HCT116 (cell line): ENCODE measurements around the gene XPNPEP1. TPM values are rescaled to one million over a fixed set of nuclear protein-coding genes. Genes with fewer than 3 reads are reported as not detected.

Experiments used
- ATAC-seq: fragments of 200-7000 bp; cut with Tn5 transposase; 2 replicates; pipeline ENCODE4 v1.9.1; 2020; ENCODE audit warnings: mild to moderate bottlenecking, moderate library complexity
- BruUV-seq: library from RNA; stranded (reverse); fragments of 400-500 nt; replicated peaks from 2 replicates; lab custom pipeline; 2021; lab: Mats Ljungman, UMichigan
- CTCF ChIA-PET: fragments of 300-600 bp; sonication (Branson Sonifier 250); formaldehyde crosslinking; loops from one replicate; lab custom pipeline; 2021; ENCODE audit warnings: antibody characterized with exemption; lab: Charles Lee
- POLR2A ChIA-PET: fragments of 300-600, 350-600 bp; sonication (Branson Sonifier 250); formaldehyde crosslinking; loops from one replicate; lab custom pipeline; 2021; ENCODE audit warnings: antibody characterized with exemption; lab: Charles Lee
- RAD21 ChIA-PET, 2 experiments: fragments of 300-600 bp; sonication (Branson Sonifier 250); formaldehyde crosslinking; loops; one replicate each; lab custom pipeline; 2023; ENCODE audit warnings: low total read pairs in 2 of 2; ENCODE audit not compliant: uncharacterized antibody in 2 of 2, unreplicated experiment in 2 of 2, low non-redundant PET in 1 of 2; lab: Charles Lee
- DNase-seq: peaks from one replicate; pipeline ENCODE4 v3.0.0-alpha.2; 2010; ENCODE audit warnings: low read depth, low spot score
- H2AFZ ChIP-seq: fragments of 200-600 bp; shearing (Covaris generic), sonication (generic); 2 replicates; pipeline ENCODE4 v1.6.1; 2017; ENCODE audit warnings: low read depth, mixed run types, mixed read lengths, antibody characterized with exemption, low read length; ENCODE audit not compliant: poor library complexity, severe bottlenecking
- H3K27ac ChIP-seq: 2 replicates; pipeline ENCODE4 v1.5.1; 2012; ENCODE audit warnings: low read depth, low read length
- H3K27me3 ChIP-seq: fragments of 200-600 bp; sonication (generic); 2 replicates; pipeline ENCODE4 v1.6.1; 2016; ENCODE audit warnings: mixed run types, low read length, mixed read lengths; ENCODE audit not compliant: insufficient read depth
- H3K36me3 ChIP-seq, 2 experiments: fragments of 200-500 bp in 1 of 2; fragments of 200-600 bp in 1 of 2; sonication (Bioruptor generic) in 1 of 2; sonication (generic) in 1 of 2; 2 replicates each; pipeline versions ENCODE4 v1.5.1 to v1.6.1; 2014 to 2016; ENCODE audit warnings: low read length in 2 of 2, inconsistent platforms in 1 of 2, mixed read lengths in 1 of 2, mixed run types in 1 of 2; ENCODE audit not compliant: insufficient read depth in 2 of 2, control insufficient read depth in 1 of 2
- H3K4me1 ChIP-seq, 2 experiments: fragments of 200-600 bp in 1 of 2; sonication (generic) in 1 of 2; 2 replicates each; pipeline versions ENCODE4 v1.5.1 to v1.6.1; 2012 to 2017; ENCODE audit warnings: low read length in 2 of 2, inconsistent platforms in 1 of 2, mild to moderate bottlenecking in 1 of 2, mixed read lengths in 1 of 2, mixed run types in 1 of 2, moderate library complexity in 1 of 2; ENCODE audit not compliant: insufficient read depth in 2 of 2, control insufficient read depth in 1 of 2
- H3K4me2 ChIP-seq: fragments of 200-600 bp; sonication (generic); 2 replicates; pipeline ENCODE4 v1.6.1; 2017; ENCODE audit warnings: mixed run types, low read length, mixed read lengths
- H3K4me3 ChIP-seq, 2 experiments: fragments of 200-600 bp in 1 of 2; sonication (generic) in 1 of 2; replicated peaks in 1 of 2; 2 replicates each; pipeline ENCODE4 v1.5.1; 2011 to 2016; ENCODE audit warnings: low read length in 2 of 2, control low read depth in 1 of 2, low read depth in 1 of 2, mild to moderate bottlenecking in 1 of 2, mixed read lengths in 1 of 2, mixed run types in 1 of 2
- H3K79me2 ChIP-seq: fragments of 200-600 bp; sonication (generic); 2 replicates; pipeline ENCODE4 v1.6.1; 2017; ENCODE audit warnings: mild to moderate bottlenecking, mixed run types, low read length, moderate library complexity, mixed read lengths; ENCODE audit not compliant: insufficient read depth
- H3K9ac ChIP-seq: fragments of 200-600 bp; sonication (generic); 2 replicates; pipeline ENCODE4 v1.6.1; 2016; ENCODE audit warnings: low read length, mixed read lengths
- H3K9me2 ChIP-seq: fragments of 200-600 bp; sonication (generic), shearing (Covaris generic); 2 replicates; pipeline ENCODE4 v1.6.1; 2017; ENCODE audit warnings: mixed run types, mild to moderate bottlenecking, moderate library complexity; ENCODE audit not compliant: insufficient read depth
- H3K9me3 ChIP-seq, 2 experiments: fragments of 200-500 bp in 1 of 2; fragments of 200-600 bp in 1 of 2; sonication (Bioruptor generic) in 1 of 2; sonication (generic) in 1 of 2; 2 replicates each; pipeline ENCODE4 v1.6.1; 2014 to 2017; ENCODE audit warnings: low read length in 2 of 2, mixed read lengths in 2 of 2, inconsistent platforms in 1 of 2, low read depth in 1 of 2, mild to moderate bottlenecking in 1 of 2, mixed run types in 1 of 2, moderate library complexity in 1 of 2; ENCODE audit not compliant: control insufficient read depth in 1 of 2, insufficient read depth in 1 of 2
- H4K20me1 ChIP-seq: fragments of 200-600 bp; sonication (generic), shearing (Covaris generic); 2 replicates; pipeline ENCODE4 v1.6.1; 2017; ENCODE audit warnings: mixed run types, mild to moderate bottlenecking, moderate library complexity; ENCODE audit not compliant: insufficient read depth
- ATF3 ChIP-seq: IDR thresholded peaks from 2 replicates; pipeline ENCODE4 v1.6.1; 2012
- CBX3 ChIP-seq: IDR thresholded peaks from 2 replicates; pipeline ENCODE4 v1.6.1; 2012; ENCODE audit warnings: low read depth
- CEBPB ChIP-seq: IDR thresholded peaks from 2 replicates; pipeline ENCODE4 v1.6.1; 2012; ENCODE audit warnings: low read depth
- ELF1 ChIP-seq: IDR thresholded peaks from 2 replicates; pipeline ENCODE4 v1.6.1; 2012; ENCODE audit warnings: low read depth, borderline replicate concordance
- EZH2 ChIP-seq: fragments of 200-600 bp; sonication (generic); IDR thresholded peaks from 2 replicates; pipeline ENCODE4 v1.6.1; 2017; ENCODE audit warnings: antibody characterized with exemption, mixed run types
- EZH2phosphoT487 ChIP-seq: fragments of 200-600 bp; IDR thresholded peaks from 2 replicates; pipeline ENCODE4 v1.6.1; 2018; ENCODE audit warnings: antibody characterized with exemption, borderline replicate concordance
- JUND ChIP-seq: IDR thresholded peaks from 2 replicates; pipeline ENCODE4 v1.6.1; 2012
- POLR2A ChIP-seq: IDR thresholded peaks from 2 replicates; pipeline ENCODE4 v1.7.0; 2011; ENCODE audit warnings: borderline replicate concordance; ENCODE audit not compliant: insufficient read depth, insufficient read length; ENCODE audit errors: extremely low read depth
- POLR2AphosphoS5 ChIP-seq: IDR thresholded peaks from 2 replicates; pipeline ENCODE4 v1.6.1; 2011; ENCODE audit warnings: mild to moderate bottlenecking, low read depth, low read length, moderate library complexity
- RAD21 ChIP-seq: IDR thresholded peaks from 2 replicates; pipeline ENCODE4 v1.6.1; 2012; ENCODE audit warnings: low read depth, mild to moderate bottlenecking
- REST ChIP-seq: IDR thresholded peaks from 2 replicates; pipeline ENCODE4 v1.6.1; 2012; ENCODE audit warnings: low read depth
- SP1 ChIP-seq: IDR thresholded peaks from 2 replicates; pipeline ENCODE4 v1.6.1; 2012; ENCODE audit warnings: low read depth
- SRF ChIP-seq: IDR thresholded peaks from 2 replicates; pipeline ENCODE4 v1.6.1; 2012; ENCODE audit warnings: low read depth
- TCF7L2 ChIP-seq: IDR thresholded peaks from 2 replicates; pipeline ENCODE4 v1.7.0; 2011; ENCODE audit warnings: borderline replicate concordance, inconsistent platforms; ENCODE audit not compliant: insufficient read depth, insufficient read length; ENCODE audit errors: extremely low read depth
- ZNF274 ChIP-seq: fragments of 200-500 bp; sonication (Bioruptor generic); IDR thresholded peaks from 2 replicates; pipeline ENCODE4 v1.6.1; 2014; ENCODE audit warnings: mild to moderate bottlenecking, low read depth, low read length, inconsistent platforms
- intact Hi-C: fragments of 100-400 bp; cut with micrococcal nuclease; formaldehyde crosslinking; loops from 2 replicates; pipeline ENCODE4 v1.10.0; 2022
- total RNA-seq: library from RNA; stranded (reverse); gene quantifications from one replicate; pipeline ENCODE4 v1.2.1, GENCODE V29; 2021; ENCODE audit not compliant: unreplicated experiment

Gene XPNPEP1
- total RNA-seq, 1 experiment from 2014 or later: 87.3 TPM

GRCh38 chr10:109967739-109968088 lies 44.4 kb upstream of the XPNPEP1 start:
- ATAC-seq (no peak), DNase-seq (no peak)
- Histone ChIP-seq H3K79me2 (no peaks in the 10 kb centered on the region), H3K36me3 (no peaks in the 10 kb centered on the region), H3K9me3 (no peaks in the 10 kb centered on the region), H4K20me1 (no peaks in the 10 kb centered on the region), H2AFZ (no peak overlapping the region), H3K4me2 (no peak overlapping the region), H3K9me2 (no peaks in the 10 kb centered on the region), H3K27ac (no peak overlapping the region), H3K4me1 (no peaks in the 10 kb centered on the region), H3K9ac (no peak overlapping the region), H3K4me3 (no peak overlapping the region), H3K27me3 (no peaks in the 10 kb centered on the region)
- no peak for TF ChIP-seq POLR2A
- no peak for TF ChIP-seq ATF3
- TF ChIP-seq SRF: no peak
- TF ChIP-seq TCF7L2: no peak
- no peak for TF ChIP-seq CBX3
- no peak for TF ChIP-seq JUND
- no peak for TF ChIP-seq POLR2AphosphoS5
- TF ChIP-seq ELF1: no peak
- TF ChIP-seq EZH2: no peak
- no peak for TF ChIP-seq REST
- TF ChIP-seq CEBPB: no peak
- no peak for TF ChIP-seq RAD21
- TF ChIP-seq EZH2phosphoT487: no peak
- TF ChIP-seq ZNF274: no peak
- no peak for TF ChIP-seq SP1
- no TSS peak for BruUV-seq
- ChIA-PET POLR2A (no interaction called here), CTCF (interaction anchor here (1.0 to 2.4 kb wide), 2 partner anchors 10 to 84 kb away, joined by 3 to 24 read pairs; no protein-coding TSS in a partner anchor), RAD21 (no interaction called here)
- intact Hi-C loops: no loop called here
